HL-60 (cell line): ENCODE measurements around the gene CHPF2.

Source experiments
- POLR2AphosphoS5 ChIP-seq: IDR thresholded peaks from 2 replicates; pipeline ENCODE4 v1.6.1; 2012; ENCODE audit warnings: low read depth
- REST ChIP-seq: IDR thresholded peaks from 2 replicates; pipeline ENCODE4 v1.6.1; 2012; ENCODE audit warnings: low read depth; ENCODE audit not compliant: insufficient replicate concordance
- TF ChIP-seq, protein P1 (sequence below): IDR thresholded peaks from one replicate; pipeline ENCODE4 v1.5.1; 2011; ENCODE audit warnings: low read length, control low read depth, inconsistent platforms; ENCODE audit not compliant: insufficient read depth

DNA sequence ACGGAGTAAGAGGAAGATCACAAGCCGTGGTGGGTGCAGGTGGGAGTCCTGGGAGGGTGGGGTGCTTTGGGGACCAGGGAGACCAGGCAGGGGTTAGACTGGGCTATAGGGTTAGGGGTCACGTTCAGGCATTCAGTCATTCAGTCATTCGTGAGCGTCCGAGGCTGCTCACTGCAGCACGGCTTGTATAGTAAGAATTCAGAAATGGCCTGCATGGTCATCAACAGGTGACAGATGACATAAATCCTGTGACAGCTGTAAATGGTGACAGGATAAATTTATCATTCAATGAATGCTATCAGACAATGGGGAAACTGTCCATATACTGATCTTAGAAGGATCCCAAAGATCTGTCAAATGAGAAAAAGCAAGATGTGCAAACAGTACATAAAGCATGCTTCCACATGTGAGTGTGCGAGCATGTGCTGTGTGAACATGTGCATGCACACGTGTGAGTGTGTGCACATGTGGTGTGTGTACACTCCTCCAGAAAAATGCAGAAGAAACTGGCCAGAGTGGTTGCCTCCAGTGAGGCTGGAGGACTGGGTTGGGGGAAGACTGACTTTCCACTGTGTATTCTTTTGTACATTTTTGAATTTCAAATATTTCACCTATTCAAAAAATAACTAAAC, 48.2 kb downstream of the CHPF2 start:
- TF ChIP-seq, protein P1, sequence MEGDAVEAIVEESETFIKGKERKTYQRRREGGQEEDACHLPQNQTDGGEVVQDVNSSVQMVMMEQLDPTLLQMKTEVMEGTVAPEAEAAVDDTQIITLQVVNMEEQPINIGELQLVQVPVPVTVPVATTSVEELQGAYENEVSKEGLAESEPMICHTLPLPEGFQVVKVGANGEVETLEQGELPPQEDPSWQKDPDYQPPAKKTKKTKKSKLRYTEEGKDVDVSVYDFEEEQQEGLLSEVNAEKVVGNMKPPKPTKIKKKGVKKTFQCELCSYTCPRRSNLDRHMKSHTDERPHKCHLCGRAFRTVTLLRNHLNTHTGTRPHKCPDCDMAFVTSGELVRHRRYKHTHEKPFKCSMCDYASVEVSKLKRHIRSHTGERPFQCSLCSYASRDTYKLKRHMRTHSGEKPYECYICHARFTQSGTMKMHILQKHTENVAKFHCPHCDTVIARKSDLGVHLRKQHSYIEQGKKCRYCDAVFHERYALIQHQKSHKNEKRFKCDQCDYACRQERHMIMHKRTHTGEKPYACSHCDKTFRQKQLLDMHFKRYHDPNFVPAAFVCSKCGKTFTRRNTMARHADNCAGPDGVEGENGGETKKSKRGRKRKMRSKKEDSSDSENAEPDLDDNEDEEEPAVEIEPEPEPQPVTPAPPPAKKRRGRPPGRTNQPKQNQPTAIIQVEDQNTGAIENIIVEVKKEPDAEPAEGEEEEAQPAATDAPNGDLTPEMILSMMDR = no peak
- no peak for TF ChIP-seq REST
- TF ChIP-seq POLR2AphosphoS5 = no peak
